Measurements from ENCODE around the gene TMC1. TPM values are rescaled to one million over a fixed set of nuclear protein-coding genes. Genes with fewer than 3 reads are reported as not detected.

Gene TMC1
- polyA plus RNA-seq, 4 donors, result 0.12 to 0.25 TPM; not detected in 2

DNA sequence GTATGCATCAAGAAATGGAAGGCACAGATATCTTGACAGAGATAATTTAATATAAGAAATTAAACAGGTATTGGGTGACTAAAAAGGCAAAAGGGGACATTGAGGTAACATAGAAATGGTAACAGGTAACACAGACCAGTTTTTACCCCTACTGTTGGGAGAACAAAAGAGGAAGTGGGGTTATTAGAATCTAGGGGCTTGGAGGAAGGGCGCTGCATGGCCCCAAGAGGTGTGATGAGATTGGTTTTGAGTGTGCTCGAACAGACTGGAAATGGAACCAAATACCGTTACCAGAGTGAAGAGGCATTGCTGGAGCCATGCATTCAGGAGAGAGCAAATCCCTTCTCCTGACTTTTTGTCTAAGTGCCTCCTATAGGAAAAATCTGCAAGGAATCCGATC, 237.5 kb downstream of the TMC1 start:
- Histone ChIP-seq H3K4me3 (ENCODE audit: low read depth in 1 of 3, low read length in 3 of 3) (no peak overlapping the region), H3K9me3 (ENCODE audit: control insufficient read depth in 2 of 2, insufficient read depth in 1 of 2, low read depth in 1 of 2, low read length in 1 of 2) (no peaks in the 10 kb centered on the region), H3K27ac (ENCODE audit: low read depth in 1 of 3, low read length in 2 of 3) (no peak overlapping the region), H3K4me1 (ENCODE audit: control insufficient read depth in 3 of 3, insufficient read depth in 2 of 3, low read depth in 1 of 3, low read length in 2 of 3) (no peaks in the 10 kb centered on the region), H3K27me3 (ENCODE audit: control insufficient read depth in 3 of 3, insufficient read depth in 3 of 3, low read length in 3 of 3) (no peaks in the 10 kb centered on the region), H3K36me3 (ENCODE audit: control insufficient read depth in 3 of 3, insufficient read depth in 2 of 3, low read depth in 1 of 3, low read length in 3 of 3) (no peaks in the 10 kb centered on the region)
- FAIRE-seq (no peak), DNase-seq (no peak)
- WGBS, 3 donors, result 81 to 92% (median 91%) methylated on average over 4 of the region's 4 CpGs

DNA sequence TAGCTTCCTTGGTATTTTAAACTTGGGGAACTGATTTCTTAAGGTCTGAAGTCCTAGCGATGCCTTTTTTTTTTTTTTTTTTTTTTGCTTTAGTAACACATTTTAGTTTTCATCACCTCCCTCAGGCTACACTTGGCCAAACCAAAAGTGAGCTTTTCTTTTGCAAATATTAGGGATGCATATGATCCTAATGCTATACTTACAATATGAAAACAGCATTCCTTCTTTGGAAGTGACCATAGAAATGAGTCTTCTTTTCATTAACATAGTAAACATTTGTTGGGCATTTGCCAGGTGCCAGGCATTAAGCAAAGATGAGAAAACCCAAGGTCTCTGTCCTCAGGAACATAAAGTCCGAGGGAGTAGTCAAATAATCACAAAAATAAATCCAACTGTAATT, 241.6 kb downstream of the TMC1 start:
- H3K27me3 ChIP-seq (ENCODE audit: control insufficient read depth in 3 of 3, insufficient read depth in 3 of 3, low read length in 3 of 3), result no peaks in the 10 kb centered on the region
- DNase-seq (no peak), FAIRE-seq (no peak)
- H3K4me1 ChIP-seq (ENCODE audit: control insufficient read depth in 3 of 3, insufficient read depth in 2 of 3, low read depth in 1 of 3, low read length in 2 of 3), result no peaks in the 10 kb centered on the region
- no peak overlapping the region for H3K27ac ChIP-seq (ENCODE audit: low read depth in 1 of 3, low read length in 2 of 3)
- no peaks in the 10 kb centered on the region for H3K36me3 ChIP-seq (ENCODE audit: control insufficient read depth in 3 of 3, insufficient read depth in 2 of 3, low read depth in 1 of 3, low read length in 3 of 3)
- WGBS, 3 donors, result 80 to 91% (median 80%) methylated on average over 2 of the region's 2 CpGs
- no peaks in the 10 kb centered on the region for H3K9me3 ChIP-seq (ENCODE audit: control insufficient read depth in 2 of 2, insufficient read depth in 1 of 2, low read depth in 1 of 2, low read length in 1 of 2)
- no peak overlapping the region for H3K4me3 ChIP-seq (ENCODE audit: low read depth in 1 of 3, low read length in 3 of 3)

DNA sequence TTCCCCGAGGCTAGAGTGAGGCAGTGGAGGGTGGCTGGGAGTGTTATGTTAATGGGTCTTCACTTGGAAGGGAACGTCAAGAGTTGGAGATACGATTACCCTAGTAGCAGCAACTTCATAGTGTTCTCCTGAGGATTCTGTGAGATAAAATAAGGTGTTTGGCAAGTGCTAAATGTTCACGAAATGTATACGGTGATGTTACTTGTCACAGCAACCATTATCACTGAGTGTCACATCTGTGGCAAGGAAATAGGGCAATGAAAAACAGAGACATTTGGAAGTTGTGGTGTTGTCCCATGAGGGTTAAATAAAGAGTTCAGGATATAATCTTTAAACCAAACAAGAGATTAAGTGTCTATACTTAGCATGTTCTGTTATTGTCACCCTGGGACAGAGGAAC, 248.1 kb downstream of the TMC1 start:
- H3K4me1 ChIP-seq (ENCODE audit: control insufficient read depth in 3 of 3, insufficient read depth in 2 of 3, low read depth in 1 of 3, low read length in 2 of 3), result no peaks in the 10 kb centered on the region
- H3K36me3 ChIP-seq (ENCODE audit: control insufficient read depth in 3 of 3, insufficient read depth in 2 of 3, low read depth in 1 of 3, low read length in 3 of 3), result no peaks in the 10 kb centered on the region
- DNase-seq (no peak), FAIRE-seq (no peak)
- H3K27ac ChIP-seq (ENCODE audit: low read depth in 1 of 3, low read length in 2 of 3), result no peak overlapping the region
- no peaks in the 10 kb centered on the region for H3K9me3 ChIP-seq (ENCODE audit: control insufficient read depth in 2 of 2, insufficient read depth in 1 of 2, low read depth in 1 of 2, low read length in 1 of 2)
- H3K4me3 ChIP-seq (ENCODE audit: low read depth in 1 of 3, low read length in 3 of 3), result no peak overlapping the region
- WGBS, 3 donors, result 78 to 91% (median 88%) methylated on average over 5 of the region's 5 CpGs
- no peaks in the 10 kb centered on the region for H3K27me3 ChIP-seq (ENCODE audit: control insufficient read depth in 3 of 3, insufficient read depth in 3 of 3, low read length in 3 of 3)

DNA sequence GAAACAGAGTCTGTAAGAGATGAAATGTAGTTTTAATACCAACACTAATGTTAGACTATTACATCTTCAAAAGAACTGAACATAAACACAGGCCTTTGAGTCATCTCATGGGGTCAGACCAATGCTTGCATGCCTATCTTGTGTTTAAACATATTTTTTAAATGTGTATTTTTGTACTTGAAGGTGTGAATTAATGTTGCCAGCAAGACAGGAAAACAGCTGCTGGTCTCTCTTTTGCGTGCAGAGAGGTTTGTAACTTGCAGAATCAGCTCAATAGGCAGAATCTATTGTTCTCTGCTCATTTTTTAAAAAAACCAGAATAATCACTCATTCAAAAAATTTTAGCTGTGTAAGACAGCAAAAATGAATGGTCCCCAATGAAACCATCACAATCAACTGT, 251.3 kb downstream of the TMC1 start:
- 63 to 92% (median 90%) methylated on average over 1 of the region's 1 CpG for WGBS, 3 donors
- no peak overlapping the region for H3K27ac ChIP-seq (ENCODE audit: low read depth in 1 of 3, low read length in 2 of 3)
- no peak for DNase-seq
- H3K9me3 ChIP-seq (ENCODE audit: control insufficient read depth in 2 of 2, insufficient read depth in 1 of 2, low read depth in 1 of 2, low read length in 1 of 2), result no peaks in the 10 kb centered on the region
- no peak overlapping the region for H3K4me3 ChIP-seq (ENCODE audit: low read depth in 1 of 3, low read length in 3 of 3)
- H3K36me3 ChIP-seq (ENCODE audit: control insufficient read depth in 3 of 3, insufficient read depth in 2 of 3, low read depth in 1 of 3, low read length in 3 of 3), result no peaks in the 10 kb centered on the region
- H3K27me3 ChIP-seq (ENCODE audit: control insufficient read depth in 3 of 3, insufficient read depth in 3 of 3, low read length in 3 of 3), result no peaks in the 10 kb centered on the region
- no peaks in the 10 kb centered on the region for H3K4me1 ChIP-seq (ENCODE audit: control insufficient read depth in 3 of 3, insufficient read depth in 2 of 3, low read depth in 1 of 3, low read length in 2 of 3)
- FAIRE-seq, result no peak

DNA sequence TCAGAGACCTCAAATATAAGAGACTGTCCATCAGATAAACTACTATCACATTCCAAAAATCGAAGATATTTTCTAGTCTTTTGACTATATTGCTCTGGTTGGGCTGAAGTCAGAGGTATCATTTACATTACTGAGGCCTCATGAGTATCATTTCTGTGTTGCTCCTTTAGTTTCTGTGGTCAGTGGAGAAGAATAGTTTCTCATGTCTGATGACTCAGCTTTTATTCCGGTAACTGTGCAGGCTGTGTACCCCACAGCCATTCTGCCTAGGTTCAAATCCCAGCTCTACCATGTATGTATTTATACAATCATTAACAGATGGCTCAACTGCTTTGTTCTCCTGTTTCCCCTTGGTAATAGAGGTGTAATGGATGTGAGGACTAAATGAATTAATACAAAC, 252.2 kb downstream of the TMC1 start:
- no peak for FAIRE-seq
- no peak for DNase-seq
- no peak overlapping the region for H3K27ac ChIP-seq (ENCODE audit: low read depth in 1 of 3, low read length in 2 of 3)
- no peak overlapping the region for H3K4me3 ChIP-seq (ENCODE audit: low read depth in 1 of 3, low read length in 3 of 3)
- no peaks in the 10 kb centered on the region for H3K4me1 ChIP-seq (ENCODE audit: control insufficient read depth in 3 of 3, insufficient read depth in 2 of 3, low read depth in 1 of 3, low read length in 2 of 3)
- WGBS, 3 donors, result 76 to 82% (median 80%) methylated on average over 2 of the region's 2 CpGs
- H3K36me3 ChIP-seq (ENCODE audit: control insufficient read depth in 3 of 3, insufficient read depth in 2 of 3, low read depth in 1 of 3, low read length in 3 of 3), result no peaks in the 10 kb centered on the region
- no peaks in the 10 kb centered on the region for H3K27me3 ChIP-seq (ENCODE audit: control insufficient read depth in 3 of 3, insufficient read depth in 3 of 3, low read length in 3 of 3)
- H3K9me3 ChIP-seq (ENCODE audit: control insufficient read depth in 2 of 2, insufficient read depth in 1 of 2, low read depth in 1 of 2, low read length in 1 of 2), result no peaks in the 10 kb centered on the region

DNA sequence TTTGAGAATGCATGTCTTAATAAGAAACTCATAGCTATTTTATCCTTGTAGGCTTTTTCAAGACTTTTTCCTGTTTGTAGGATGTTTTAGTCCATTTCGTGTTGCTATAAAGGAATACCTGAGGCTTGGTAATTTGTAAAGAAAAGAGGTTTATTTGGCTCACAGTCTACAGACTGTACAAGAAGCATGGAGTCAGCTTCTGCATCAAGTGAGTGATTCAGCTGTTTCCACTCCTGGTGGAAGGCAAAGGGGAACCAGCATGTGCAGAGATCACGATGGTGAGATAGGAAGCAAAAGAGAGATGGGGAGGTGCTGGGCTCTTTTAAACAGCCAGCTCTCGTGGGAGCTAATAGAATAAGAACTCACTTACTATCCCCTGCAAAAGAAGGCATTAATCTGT, 254.2 kb downstream of the TMC1 start:
- 53 to 74% (median 66%) methylated on average over 3 of the region's 3 CpGs for WGBS, 3 donors

DNA sequence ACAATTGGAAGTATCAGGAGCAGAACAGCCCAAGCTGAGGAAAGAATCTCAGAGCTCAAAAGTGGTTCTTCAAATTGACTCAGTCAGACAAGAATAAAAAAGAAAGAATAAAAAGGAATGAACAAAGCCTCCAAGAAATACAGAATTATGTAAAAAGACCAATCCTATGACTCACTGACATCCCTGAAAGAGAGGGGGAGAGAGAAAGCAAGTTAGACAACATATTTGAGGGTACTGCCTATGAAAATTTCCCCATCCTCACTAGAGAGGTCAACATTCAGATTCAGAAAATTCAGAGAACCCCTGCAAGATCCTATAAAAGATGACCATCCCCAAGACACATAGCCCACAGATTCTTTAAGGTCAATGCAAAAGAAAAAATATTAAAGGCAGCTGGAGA, 258.2 kb downstream of the TMC1 start:
- DNase-seq (no peak), FAIRE-seq (no peak)
- Histone ChIP-seq H3K27ac (ENCODE audit: low read depth in 1 of 3, low read length in 2 of 3) (no peak overlapping the region), H3K9me3 (ENCODE audit: control insufficient read depth in 2 of 2, insufficient read depth in 1 of 2, low read depth in 1 of 2, low read length in 1 of 2) (no peaks in the 10 kb centered on the region), H3K36me3 (ENCODE audit: control insufficient read depth in 3 of 3, insufficient read depth in 2 of 3, low read depth in 1 of 3, low read length in 3 of 3) (no peaks in the 10 kb centered on the region), H3K27me3 (ENCODE audit: control insufficient read depth in 3 of 3, insufficient read depth in 3 of 3, low read length in 3 of 3) (no peaks in the 10 kb centered on the region), H3K4me1 (ENCODE audit: control insufficient read depth in 3 of 3, insufficient read depth in 2 of 3, low read depth in 1 of 3, low read length in 2 of 3) (no peaks in the 10 kb centered on the region), H3K4me3 (ENCODE audit: low read depth in 1 of 3, low read length in 3 of 3) (no peak overlapping the region)

More for the DNA sequence above, 254.2 kb downstream of the TMC1 start:
- Histone ChIP-seq H3K27me3 (ENCODE audit: control insufficient read depth in 3 of 3, insufficient read depth in 3 of 3, low read length in 3 of 3) (no peaks in the 10 kb centered on the region), H3K4me3 (ENCODE audit: low read depth in 1 of 3, low read length in 3 of 3) (no peak overlapping the region), H3K36me3 (ENCODE audit: control insufficient read depth in 3 of 3, insufficient read depth in 2 of 3, low read depth in 1 of 3, low read length in 3 of 3) (no peaks in the 10 kb centered on the region), H3K4me1 (ENCODE audit: control insufficient read depth in 3 of 3, insufficient read depth in 2 of 3, low read depth in 1 of 3, low read length in 2 of 3) (no peaks in the 10 kb centered on the region), H3K9me3 (ENCODE audit: control insufficient read depth in 2 of 2, insufficient read depth in 1 of 2, low read depth in 1 of 2, low read length in 1 of 2) (no peaks in the 10 kb centered on the region), H3K27ac (ENCODE audit: low read depth in 1 of 3, low read length in 2 of 3) (no peak overlapping the region)
- FAIRE-seq (no peak), DNase-seq (no peak)

DNA sequence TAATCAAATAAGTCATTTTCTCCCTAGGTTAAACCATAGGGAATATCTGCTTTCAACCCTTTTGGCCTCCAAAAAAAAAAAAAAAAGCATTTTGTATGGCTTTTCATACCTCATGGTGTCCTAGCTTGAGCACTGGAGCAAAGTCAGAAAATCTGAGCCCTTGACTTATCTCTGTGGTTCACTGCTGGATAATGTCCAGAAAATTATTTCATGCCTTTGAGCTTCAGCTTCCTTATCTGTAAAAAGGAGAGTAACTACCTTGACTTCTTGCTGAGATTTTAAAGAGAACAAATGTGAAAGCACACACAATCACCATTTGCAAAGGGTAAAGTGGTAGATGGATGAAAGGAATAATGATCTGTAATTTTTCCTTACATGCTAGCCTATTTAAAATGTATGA, 265.5 kb downstream of the TMC1 start:
- DNase-seq (peak in 1 of 2 donors; percentile 28), FAIRE-seq (no peak)
- no peaks in the 10 kb centered on the region for H3K27me3 ChIP-seq (ENCODE audit: control insufficient read depth in 3 of 3, insufficient read depth in 3 of 3, low read length in 3 of 3)

DNA sequence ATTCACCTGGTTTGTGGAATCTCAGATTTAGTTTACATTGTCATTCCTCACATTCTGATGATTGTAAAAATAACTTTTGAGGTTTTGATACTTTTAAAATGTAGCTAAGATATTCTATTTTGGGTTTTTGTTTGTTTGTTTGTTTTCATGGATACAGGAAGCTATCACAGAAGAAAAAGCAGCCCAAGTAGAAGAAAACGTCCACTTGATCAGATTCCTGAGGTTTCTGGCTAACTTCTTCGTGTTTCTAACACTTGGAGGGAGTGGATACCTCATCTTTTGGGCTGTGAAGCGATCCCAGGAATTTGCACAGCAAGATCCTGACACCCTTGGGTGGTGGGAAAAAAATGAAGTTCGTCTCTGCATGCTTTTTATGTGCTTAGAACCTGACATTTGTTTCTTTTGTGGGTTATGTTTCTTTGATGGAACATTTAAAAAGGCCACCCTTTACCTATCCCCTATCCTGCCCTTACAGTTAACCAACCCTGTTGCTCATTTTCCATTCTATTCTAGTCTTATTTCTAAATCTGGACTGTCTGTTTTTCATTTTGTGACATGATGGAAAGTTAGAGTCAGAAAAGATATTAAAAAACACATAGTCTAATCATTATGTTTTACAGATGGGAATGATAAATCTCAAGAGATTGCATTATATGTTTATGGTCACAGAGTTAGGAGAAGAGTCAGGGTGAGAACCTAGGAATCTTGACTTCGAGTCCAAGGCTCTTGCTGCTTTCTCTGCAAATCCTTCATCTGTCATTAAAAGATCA, 267.7 kb downstream of the TMC1 start:
- no peak overlapping the region for H3K27ac ChIP-seq (ENCODE audit: low read depth in 1 of 3, low read length in 2 of 3)
- no peak for DNase-seq
- WGBS, 3 donors, result 58 to 72% (median 63%) methylated on average over 5 of the region's 5 CpGs
- H3K36me3 ChIP-seq (ENCODE audit: control insufficient read depth in 3 of 3, insufficient read depth in 2 of 3, low read depth in 1 of 3, low read length in 3 of 3), result no peaks in the 10 kb centered on the region
- no peak for FAIRE-seq
- no peaks in the 10 kb centered on the region for H3K9me3 ChIP-seq (ENCODE audit: control insufficient read depth in 2 of 2, insufficient read depth in 1 of 2, low read depth in 1 of 2, low read length in 1 of 2)
- H3K4me1 ChIP-seq (ENCODE audit: control insufficient read depth in 3 of 3, insufficient read depth in 2 of 3, low read depth in 1 of 3, low read length in 2 of 3), result no peaks in the 10 kb centered on the region
- H3K27me3 ChIP-seq (ENCODE audit: control insufficient read depth in 3 of 3, insufficient read depth in 3 of 3, low read length in 3 of 3), result no peaks in the 10 kb centered on the region
- H3K4me3 ChIP-seq (ENCODE audit: low read depth in 1 of 3, low read length in 3 of 3), result no peak overlapping the region

More for the DNA sequence above, 265.5 kb downstream of the TMC1 start:
- Histone ChIP-seq H3K4me1 (ENCODE audit: control insufficient read depth in 3 of 3, insufficient read depth in 2 of 3, low read depth in 1 of 3, low read length in 2 of 3) (no peaks in the 10 kb centered on the region), H3K9me3 (ENCODE audit: control insufficient read depth in 2 of 2, insufficient read depth in 1 of 2, low read depth in 1 of 2, low read length in 1 of 2) (no peaks in the 10 kb centered on the region), H3K36me3 (ENCODE audit: control insufficient read depth in 3 of 3, insufficient read depth in 2 of 3, low read depth in 1 of 3, low read length in 3 of 3) (no peaks in the 10 kb centered on the region), H3K4me3 (ENCODE audit: low read depth in 1 of 3, low read length in 3 of 3) (no peak overlapping the region), H3K27ac (ENCODE audit: low read depth in 1 of 3, low read length in 2 of 3) (no peak overlapping the region)
